Measurements from ENCODE around the gene KAT7.
A peak's percentile ranks its signal among the peaks of the same experiment; 100 is the strongest.

The KAT7 gene

DNA sequence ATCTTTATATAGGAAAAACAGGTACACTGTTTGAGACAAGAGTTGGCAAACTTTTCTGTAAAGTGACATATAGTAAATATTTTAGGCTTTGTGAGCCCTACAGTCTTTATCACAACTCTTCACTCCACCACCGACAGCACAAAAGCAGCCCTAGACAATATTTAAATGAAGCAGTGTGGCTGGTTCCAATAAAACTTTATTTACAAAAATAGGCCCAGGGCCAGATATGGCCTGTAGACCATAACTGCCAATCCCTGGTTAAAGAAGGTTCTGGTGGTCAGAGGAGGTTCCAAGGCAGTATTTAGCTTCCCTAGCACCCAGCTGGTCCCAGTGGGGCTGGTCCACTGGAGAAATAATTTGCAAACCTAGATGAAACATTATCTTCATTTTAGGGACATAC, 28.2 kb upstream of the KAT7 start:
- no peak for DNase-seq (ENCODE audit: extremely low read depth in 1 of 2, low read depth in 1 of 2)

DNA sequence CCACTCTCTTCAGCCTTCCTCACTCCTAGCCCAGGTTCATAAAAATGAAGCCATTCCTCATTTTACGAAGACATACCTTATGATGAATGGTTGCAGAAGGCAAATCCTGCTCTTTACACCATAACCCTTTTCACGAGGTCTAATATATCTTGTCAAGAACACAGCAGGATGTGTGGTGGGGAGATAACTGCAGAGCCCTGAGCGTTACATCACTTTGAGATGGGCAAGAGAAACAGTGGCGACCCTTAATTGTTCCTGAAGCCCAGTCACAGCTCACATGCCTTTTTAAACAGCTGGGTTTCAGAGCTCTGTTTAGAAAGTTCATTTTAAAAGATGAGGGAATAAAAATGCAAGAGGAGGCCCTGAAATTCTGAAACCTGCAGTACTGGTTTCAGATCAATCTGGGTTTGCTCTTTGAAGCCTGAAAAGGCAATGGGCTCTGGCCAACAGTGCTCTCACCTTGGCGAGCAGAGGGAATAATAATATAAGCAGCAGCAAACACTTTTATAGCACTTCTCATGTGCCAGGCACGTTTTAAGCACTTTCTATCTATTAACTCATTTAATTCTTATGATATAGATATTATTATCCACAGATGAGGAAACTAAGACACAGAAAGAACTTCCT, 27.4 kb upstream of the KAT7 start:
- DNase-seq (ENCODE audit: extremely low read depth in 1 of 2, low read depth in 1 of 2), result no peak

DNA sequence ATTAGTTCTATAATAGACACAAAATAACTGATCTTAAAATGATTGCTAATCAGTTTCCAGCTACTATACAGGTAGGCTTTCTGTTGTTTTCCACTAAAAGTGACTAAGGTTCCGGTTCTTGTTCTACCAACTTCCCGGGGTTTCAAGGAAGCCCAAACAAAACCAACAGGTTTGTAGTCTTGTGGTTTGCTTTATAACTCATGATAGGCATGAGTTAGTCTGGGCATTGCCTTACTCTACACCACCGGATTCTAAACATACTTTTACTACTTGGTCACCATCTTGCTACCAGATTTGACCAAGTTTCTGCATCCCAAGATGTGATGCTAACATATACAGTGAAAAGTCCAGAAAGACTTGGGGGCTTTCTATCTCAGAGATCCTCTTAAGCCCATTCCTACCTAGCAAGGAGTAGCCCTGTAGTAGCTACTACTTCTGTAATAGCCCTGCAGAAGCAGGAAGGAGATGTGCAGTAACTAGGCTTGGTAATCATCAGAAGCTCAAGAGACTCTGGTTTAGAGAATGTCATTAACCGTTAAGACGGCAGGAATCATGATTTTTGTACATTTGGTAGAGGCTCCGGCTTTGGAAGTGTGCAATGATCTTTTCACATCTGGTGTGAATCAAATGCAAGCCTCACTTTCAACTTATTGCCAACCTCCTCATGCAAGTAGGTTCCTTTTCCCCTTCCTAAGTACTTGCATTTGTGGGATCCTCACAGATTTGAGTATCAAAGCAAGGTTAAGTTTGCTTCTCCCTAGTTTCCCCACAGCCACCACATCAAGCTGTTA, 26.1 kb upstream of the KAT7 start:
- no peak for DNase-seq (ENCODE audit: extremely low read depth in 1 of 2, low read depth in 1 of 2)

DNA sequence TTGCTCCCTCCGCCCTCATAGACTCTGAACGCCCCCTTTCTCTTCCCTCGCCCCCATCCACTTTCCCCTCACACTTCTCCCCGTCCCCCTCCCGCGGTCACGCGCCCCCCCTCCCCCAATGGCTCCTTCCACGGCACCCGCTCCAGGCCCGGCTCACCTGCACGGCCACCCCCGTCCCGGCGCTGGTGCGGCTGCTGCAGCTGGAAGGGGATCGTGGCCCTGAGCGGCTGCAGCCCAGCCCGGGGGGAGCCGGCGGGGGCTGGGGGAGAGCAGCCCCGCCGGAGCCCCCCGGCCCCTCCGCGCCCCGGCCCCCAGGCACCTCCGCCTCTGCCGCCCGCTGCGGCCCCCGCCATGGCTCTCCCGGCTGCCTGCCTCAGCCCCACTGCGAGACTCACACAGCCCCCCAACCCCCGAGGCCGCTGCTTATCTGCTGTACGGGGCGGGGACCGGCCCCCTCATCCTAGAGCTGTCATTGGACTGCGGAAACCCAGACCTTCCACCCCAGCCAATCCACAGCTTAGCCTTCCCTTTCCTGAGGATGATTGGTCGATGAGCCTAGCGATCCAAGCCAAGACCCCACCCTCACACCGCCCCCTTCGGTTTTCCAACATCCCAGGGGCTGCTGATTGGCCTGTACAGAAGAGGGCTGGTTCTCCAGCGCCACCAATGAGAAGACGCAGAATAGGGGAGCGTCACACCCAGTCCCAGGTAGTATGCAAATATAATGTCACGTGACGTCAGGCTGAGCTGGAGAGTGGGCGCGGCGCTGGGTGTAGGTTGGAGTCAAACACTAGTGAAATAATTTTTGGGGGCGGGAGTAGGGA, 24.5 kb upstream of the KAT7 start, which contains the start of gene FAM117A:
FAM117A (minus strand) TSS at position 397 of the 824 bp plus-strand sequence; CDS start at position 353, 44 bp downstream.
- DNase-seq (ENCODE audit: extremely low read depth in 1 of 2, low read depth in 1 of 2), result peak; percentile 89 to 98

DNA sequence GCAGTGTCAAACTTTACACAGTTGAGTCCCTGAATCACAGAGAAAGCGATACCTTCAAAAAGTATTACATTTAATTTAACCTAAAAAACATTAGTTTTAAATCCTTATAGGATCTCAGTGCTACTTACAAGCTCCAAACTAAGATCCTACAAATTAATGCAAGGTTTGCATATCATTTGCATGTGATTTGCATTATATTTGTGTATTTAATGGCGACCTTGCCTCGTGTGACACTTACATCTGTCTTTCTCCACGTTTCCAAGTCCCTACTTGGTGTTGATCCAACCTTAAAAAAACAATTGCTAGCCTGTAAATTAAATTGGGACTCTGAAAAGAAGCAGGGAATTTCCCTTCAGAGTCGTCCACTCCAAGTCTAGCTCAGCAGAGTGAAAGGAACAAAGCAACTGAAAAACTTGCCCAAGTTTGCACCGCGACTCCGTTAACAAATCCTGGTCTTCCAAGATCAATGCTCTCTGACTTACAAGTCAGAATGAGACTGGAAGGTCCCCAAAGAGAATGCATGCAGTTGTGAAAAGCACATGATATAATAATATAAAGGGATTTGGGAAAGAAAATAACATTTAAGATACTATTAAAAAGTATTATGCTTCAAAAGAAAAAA, 23.8 kb upstream of the KAT7 start:
- DNase-seq (ENCODE audit: extremely low read depth in 1 of 2, low read depth in 1 of 2), result no peak

DNA sequence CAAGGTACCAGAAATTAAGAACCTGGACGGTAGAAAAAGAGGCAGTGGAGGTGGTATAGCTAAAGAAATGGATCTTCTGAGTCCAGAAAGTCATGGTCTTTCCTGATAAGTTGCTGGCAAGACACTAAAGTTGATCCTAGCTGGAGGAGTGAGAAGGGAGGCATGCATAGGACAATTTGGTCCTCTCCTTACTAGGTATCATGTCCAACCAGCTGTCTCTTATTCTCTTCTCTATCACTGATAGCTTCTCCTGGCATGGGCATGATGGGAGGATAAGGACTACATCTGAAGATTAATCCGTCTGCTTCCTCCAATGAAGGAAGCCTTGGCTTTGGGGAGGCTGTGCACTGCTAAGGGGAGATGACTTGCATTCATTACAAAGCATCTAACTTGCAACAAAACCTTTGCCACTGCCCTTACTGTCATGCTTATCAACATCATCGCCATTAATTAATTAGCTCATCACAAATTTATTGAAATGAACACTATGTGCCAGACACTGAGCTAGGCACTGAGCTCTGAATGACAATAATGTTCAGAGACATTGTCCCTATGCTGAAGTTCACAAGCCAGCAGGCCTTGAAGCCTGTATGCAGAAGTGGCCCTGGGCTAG, 21.5 kb upstream of the KAT7 start:
- DNase-seq (ENCODE audit: extremely low read depth in 1 of 2, low read depth in 1 of 2), result no peak

DNA sequence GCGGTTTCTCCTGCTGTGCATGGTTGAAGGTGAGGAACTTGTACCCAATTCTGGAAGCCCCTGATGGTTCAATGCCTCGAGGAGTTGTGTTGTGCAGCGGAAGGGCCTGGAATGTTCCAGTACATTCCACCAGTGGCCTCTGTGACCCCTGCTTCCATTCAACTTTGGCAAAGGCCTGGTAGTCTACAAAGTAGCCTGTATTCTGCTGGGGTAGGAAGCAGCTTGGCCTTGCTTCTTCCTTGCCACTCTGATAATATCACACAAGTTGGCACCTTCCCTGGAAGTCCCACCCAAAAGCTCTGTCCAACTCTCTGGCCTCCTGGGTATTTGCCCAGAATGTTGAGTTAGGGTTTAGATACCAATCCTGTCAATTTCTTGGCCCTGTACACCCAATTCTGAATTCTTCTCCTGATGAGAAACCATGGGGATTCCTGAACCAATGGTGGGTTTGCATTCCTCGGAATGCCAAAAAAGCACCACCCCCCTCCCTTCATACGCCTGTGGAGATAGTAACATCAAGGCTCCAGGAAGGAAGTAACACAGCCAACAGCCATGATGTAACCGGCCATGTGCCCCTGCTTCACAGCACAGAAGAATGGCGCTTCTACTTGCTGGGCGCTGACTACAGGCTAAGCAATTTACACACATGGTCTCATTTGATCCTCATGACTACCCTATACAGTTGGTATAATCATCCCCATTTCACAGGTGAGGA, 12.8 kb upstream of the KAT7 start:
- no peak for DNase-seq (ENCODE audit: extremely low read depth in 1 of 2, low read depth in 1 of 2)

DNA sequence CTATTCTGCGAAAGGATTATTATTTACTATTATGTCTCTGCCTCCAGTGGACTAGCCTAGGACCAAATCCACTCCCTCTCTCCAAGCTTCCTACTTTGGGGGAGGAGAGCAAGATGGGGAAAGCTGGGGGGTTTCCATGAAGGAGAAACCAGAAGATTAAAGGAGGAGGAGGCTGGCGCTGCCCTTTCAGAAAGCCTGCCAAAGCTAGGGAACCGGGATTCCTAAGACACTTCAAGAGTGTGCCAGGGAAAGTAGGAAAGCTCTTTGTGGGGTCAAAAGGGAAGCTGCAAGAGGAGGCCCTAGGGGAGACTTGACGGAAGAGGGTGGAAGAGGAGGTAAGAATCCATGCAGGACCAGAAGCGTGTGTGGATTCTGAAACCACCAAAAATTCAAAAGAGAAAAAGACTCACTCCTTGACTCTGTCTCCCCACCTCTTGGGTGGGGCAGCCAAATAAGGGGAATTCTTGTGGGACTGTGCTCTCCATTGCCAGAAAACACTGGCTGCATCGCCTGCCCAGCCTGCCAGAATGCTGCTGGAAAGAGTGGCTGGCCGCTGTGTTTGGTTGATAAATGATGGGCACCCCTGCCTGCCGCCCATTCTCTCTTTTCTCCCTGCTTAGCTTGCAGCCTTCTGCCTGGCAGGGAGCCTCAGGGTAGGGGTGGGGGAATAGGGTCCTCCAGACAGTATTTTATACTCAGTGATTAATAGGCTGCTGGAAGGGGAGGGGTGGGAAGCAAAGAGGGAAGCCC, 11.8 kb upstream of the KAT7 start:
- DNase-seq (ENCODE audit: extremely low read depth in 1 of 2, low read depth in 1 of 2), result no peak

DNA sequence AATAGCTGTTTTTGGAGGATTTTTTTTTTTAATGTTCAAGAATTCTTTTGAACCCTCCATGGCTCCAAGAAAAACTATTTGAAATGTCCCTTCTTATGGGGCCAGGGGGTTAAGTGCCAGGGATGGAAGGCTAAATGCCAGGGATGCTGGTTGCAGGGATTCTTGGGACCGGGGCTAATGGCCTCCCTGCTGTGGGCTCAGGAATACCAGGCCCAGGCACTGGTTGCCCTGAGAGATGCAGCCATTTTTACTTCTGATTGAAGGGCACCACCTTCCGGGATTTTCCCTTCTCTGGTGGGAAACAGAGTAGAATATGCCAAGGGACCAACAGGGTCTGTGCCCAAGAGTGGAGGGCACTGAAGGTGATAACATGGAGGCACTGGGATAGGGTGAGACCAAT, 10.9 kb upstream of the KAT7 start:
- DNase-seq (ENCODE audit: extremely low read depth in 1 of 2, low read depth in 1 of 2), result no peak

DNA sequence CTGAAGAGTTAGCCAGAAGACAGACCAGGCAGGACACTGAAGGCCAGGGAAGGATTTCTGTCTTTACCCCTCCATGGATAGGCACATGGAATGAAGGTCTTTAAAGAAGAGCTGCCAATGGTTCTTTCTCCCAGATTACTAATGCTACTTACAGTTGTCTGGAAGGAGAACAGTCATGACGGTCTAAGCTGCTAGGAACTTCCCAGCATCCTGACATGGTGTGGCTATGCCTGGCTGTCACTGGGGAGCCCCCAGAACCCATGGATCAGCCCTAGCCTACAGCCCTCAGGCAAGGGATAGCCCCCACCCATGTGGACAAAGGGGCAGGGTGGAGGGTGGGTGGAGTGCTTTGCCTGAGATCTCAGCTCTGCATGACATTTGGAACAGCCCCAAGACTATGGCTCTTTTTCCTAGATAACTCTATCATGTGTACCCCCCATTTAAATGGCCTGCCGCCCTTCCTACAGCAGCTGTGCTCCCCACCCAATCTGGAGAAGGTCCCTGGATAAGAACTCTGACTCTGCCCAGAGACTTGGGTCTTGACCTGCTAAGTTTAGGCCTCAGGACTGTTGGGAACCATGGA, 9.2 kb upstream of the KAT7 start:
- no peak for DNase-seq (ENCODE audit: extremely low read depth in 1 of 2, low read depth in 1 of 2)

DNA sequence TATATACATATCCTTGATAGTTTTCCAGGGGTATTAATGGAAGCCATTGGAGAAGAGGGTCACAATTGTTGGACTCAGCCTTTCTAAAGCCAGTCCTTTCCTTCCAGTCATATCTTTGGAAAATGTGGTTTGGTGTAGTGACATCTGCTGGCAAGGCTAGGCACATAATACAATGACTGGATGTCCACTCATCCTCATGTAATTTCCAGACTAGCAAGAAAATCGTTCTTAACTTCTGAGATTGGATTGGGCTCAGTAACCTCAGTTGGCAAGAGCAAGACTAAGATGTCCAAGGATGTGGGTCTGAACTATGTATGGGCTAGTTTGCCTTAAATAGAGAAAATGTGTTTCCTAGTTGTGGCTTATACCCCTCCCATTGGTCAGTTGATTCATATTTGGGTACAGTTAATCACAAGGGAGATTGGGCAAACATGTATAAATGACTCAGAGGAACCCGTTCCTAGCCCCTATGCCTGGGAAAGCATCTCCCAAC, 8.7 kb upstream of the KAT7 start:
- no peak for DNase-seq (ENCODE audit: extremely low read depth in 1 of 2, low read depth in 1 of 2)

DNA sequence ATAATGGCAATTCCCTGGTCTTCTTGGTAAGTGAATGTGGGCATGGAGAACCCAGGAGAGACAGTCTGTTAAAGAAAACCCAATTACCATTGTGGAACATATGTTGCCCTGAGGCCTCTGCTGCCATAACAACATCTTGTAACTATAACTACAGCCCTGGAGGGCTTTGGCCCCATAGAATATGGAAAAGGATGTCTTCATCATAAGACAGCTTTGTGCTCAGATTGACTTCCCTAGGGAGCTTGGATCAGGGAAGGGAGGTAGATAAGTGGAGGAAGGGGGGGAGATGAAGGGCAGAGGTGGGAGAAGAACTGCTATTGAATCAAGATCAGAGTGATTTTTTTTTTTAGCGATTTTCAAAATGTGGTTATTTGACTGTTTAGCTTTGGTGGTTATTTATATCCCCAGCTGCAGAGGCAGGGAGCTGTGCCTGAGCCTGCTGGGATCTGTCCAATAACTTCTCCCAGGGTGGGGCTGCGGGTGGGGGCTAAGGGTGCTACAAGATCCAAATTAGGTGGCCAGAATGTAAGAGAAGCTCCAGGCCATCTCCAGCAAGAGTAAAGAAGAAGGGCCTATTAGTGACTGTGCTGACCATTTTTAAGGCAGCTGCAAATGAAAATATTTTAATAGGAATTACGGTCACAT, 5.3 kb upstream of the KAT7 start:
- DNase-seq (ENCODE audit: extremely low read depth in 1 of 2, low read depth in 1 of 2), result no peak

DNA sequence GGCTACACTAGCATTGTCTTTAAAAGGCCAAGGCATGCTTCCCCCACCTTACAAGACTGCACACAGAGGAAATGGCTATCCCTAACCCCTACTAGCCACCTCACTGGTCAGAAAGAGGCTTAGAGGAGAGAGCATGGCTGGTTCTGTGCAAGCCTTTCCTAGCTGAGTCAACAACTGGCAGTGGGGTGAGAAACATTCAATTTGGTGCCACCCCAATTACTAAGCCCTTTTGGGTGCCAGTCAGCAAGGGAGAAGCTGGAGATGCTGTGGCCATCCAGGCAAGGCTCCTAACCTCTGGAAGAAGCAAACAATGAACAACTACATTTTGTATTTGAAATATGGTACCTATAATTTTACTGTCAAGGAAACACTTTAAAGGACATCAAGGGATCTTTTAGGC, 4.7 kb upstream of the KAT7 start:
- no peak for DNase-seq (ENCODE audit: extremely low read depth in 1 of 2, low read depth in 1 of 2)

DNA sequence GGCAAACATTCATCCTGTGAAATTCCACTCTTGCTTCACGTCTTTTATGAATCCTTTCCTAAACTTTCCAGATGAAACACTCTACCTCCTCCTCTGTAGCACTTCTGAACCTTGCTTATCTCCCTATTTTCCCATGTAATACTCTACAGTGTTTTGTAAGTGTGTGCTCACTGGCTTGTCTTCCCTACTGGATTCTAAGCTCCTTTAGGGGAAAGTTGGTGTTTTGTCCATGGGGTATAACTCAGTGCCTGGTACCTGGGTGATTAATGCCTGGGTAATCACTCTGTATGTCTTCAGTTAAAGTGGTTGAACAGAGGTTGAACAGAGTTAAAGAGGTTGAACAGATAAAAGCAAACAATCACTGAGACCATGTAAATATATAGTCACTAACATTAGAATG, 3.8 kb upstream of the KAT7 start:
- no peak for DNase-seq (ENCODE audit: extremely low read depth in 1 of 2, low read depth in 1 of 2)

DNA sequence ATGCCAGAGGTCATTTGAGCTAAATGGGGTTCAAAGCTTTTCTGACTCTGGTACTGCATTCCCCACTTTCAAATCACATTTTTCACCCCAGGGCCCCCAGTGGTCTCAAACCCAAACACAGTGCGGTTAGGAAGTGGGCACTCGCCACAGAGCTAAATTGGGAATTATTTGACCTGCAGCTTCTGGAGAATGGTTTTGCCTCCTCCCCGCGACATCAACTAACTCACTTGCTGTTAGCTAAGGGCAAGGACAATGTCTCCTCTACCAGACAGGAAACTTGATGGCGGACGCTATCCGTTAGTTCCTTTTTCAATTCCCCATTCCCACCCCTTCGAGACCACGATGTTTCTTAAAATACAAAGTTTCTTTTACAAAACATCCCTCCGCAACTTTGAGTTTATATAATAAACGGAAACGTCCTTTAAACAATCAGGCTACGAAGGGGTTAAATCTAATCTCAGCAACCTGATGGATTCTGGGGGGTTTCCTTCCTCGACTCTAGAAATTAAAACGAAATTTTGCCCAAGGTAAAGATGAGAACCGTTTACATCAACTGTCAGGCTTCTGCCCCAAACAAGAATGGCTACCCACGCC, 500 bp upstream of the KAT7 start:
- no peak for DNase-seq (ENCODE audit: extremely low read depth in 1 of 2, low read depth in 1 of 2)

DNA sequence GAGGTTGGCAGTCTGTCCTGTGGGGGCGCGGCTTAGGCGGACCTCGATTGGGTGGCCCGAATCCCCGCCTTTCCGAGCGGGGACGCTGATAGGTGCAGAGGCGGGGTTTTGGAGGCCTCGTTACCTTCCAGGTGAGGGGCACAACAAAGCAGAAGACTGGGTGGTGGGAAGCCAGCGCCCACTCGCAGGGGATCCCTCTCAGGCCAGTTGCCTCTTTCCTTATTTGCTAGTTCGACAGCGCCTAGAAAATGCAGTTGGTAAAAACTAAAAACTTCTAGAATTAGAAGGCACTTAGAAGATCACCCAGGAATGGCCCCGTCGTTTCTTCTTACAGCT, 730 bp downstream of the KAT7 start:
- DNase-seq (ENCODE audit: extremely low read depth in 1 of 2, low read depth in 1 of 2), result no peak

DNA sequence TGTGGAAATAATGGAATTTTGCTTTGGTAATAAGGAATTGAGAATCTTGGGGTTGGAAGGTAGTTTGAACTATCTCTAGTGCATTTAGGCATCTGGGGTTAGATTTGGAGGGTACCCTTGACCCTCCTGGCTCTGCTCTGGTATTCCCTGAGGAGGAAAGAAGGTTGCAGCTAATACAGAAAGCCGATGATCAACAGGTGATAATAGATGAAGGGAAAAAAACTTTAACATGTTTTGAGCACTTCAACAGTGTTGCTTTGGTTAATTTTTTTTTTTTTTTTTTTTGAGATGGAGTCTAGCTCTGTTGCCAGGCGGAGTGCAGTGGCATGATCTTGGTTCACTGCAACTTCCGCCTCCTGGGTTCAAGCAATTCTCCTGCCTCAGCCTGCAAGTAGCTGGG, 4.8 kb downstream of the KAT7 start:
- no peak for DNase-seq (ENCODE audit: extremely low read depth in 1 of 2, low read depth in 1 of 2)

DNA sequence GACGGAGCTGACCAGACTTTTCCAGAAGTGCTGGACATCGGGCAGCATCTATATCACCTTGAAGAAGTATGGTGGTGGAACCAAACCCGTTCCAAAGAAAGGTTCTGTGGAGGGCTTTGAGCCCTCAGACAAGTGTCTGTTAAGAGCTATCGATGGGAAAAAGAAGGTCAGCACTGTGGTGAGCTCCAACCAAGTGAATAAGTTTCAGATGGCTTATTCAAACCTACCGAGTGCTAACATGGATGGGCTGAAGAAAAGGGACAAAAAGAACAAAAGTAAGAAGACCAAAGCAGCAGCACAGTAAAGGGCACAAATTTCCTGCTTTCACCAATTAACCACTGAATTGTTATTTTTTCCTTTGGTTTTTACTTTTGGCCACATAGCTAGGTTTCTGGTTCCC, 6.9 kb downstream of the KAT7 start:
- no peak for DNase-seq (ENCODE audit: extremely low read depth in 1 of 2, low read depth in 1 of 2)
